Ovary (tissue), 9 donors: ENCODE data around the gene CERKL. TPM values are rescaled to one million over a fixed set of nuclear protein-coding genes. Genes with fewer than 3 reads are reported as not detected.

Experiments used
- DNase-seq, 5 donors: peaks; one replicate each; pipeline ENCODE4 v3.0.0-alpha.2; 2019 to 2020
- H3K27ac ChIP-seq, 2 donors: fragments of 200-600 bp; one replicate each; pipeline versions ENCODE4 v1.5.1 to v1.8.0; 2019 to 2022
- H3K27me3 ChIP-seq: fragments of 200-600 bp; one replicate; pipeline ENCODE4 v1.8.0; 2022
- H3K36me3 ChIP-seq: fragments of 200-600 bp; sonication (generic); one replicate; pipeline ENCODE4 v1.5.1; 2019
- H3K4me1 ChIP-seq: one replicate; pipeline ENCODE4 v1.8.1; 2013; ENCODE audit warnings: mild to moderate bottlenecking, moderate library complexity; ENCODE audit not compliant: insufficient read depth
- H3K4me3 ChIP-seq: fragments of 200-600 bp; sonication (generic); one replicate; pipeline ENCODE4 v1.5.1; 2017
- H3K9me3 ChIP-seq, 2 donors: fragments of 200-600 bp in 1 of 2; sonication (generic) in 1 of 2; one replicate each; pipeline versions ENCODE4 v1.5.1 to v1.8.1; 2013 to 2019; ENCODE audit warnings: mild to moderate bottlenecking in 1 of 2, moderate library complexity in 1 of 2
- EP300 ChIP-seq: sonication (generic); formaldehyde crosslinking; IDR thresholded peaks from one replicate; pipeline ENCODE4 v1.6.1; 2017; ENCODE audit warnings: antibody characterized with exemption
- POLR2A ChIP-seq: fragments of 450-650 bp; IDR thresholded peaks from one replicate; pipeline ENCODE4 v1.6.1; 2017; ENCODE audit warnings: antibody characterized with exemption, mild to moderate bottlenecking, moderate library complexity
- WGBS, 3 donors: extraction: QIAGEN DNeasy Blood & Tissue Kit in 1 of 3; methylation state at CpG; one replicate each; pipeline versions ENCODE4 v1.1.5 to v1.1.7; 2013 to 2017; 5-methylcytosine and 5-hydroxymethylcytosine counted together
- intact Hi-C, 4 donors: fragments of 100-400 bp; cut with DNase I; formaldehyde crosslinking; loops; one replicate each; pipeline versions ENCODE4 v1.11.0 to v1.15.1; 2022 to 2023
- polyA plus RNA-seq, 2 donors: library from polyadenylated mRNA; stranded (reverse); fragments of 200-250 nt in 1 of 2; fragments of 350-450 nt in 1 of 2; fragmentation: Illumina TruSeq in 1 of 2; extraction: RNeasy Lipid Tissue Mini Kit (QIAGEN cat#74804) in 1 of 2; gene quantifications; one replicate each; pipeline ENCODE4 v1.2.3, GENCODE V29; 2013 to 2014
- total RNA-seq, 7 donors: library from RNA; depleted of rRNA in 2 of 7; stranded (reverse); fragments of >200 nt in 2 of 7; fragmentation: NEBNext Ultra II Directional in 3 of 7; extraction: Animal tissue kit (Norgen Biotek cat#: 25700) in 3 of 7; gene quantifications; one replicate each; pipeline versions ENCODE4 v1.1.0 to v1.2.4, GENCODE V29; 2016 to 2023
- TF ChIP-seq, protein P1 (sequence below), 3 donors: fragments of 450-650 bp in 2 of 3; fragments of 200-600 bp in 1 of 3; IDR thresholded peaks; one replicate each; pipeline versions ENCODE4 v1.5.1 to v1.8.0; 2016 to 2022; ENCODE audit warnings: antibody characterized with exemption in 3 of 3, mild to moderate bottlenecking in 1 of 3
- donor health status: DM: no; HTN: no; CAD: no; lungs with moderate emphysema.
- donor health status: DM: no; HTN: no; CAD: no.
- donor health status: Bipolar disorder and iron deficiency.
- donor health status: DM: yes; HTN: yes; CAD: no.
- donor health status: DM: no; HTN: no; CAD: no.
- donor health status: DM: yes; HTN: yes; CAD: no.

Gene CERKL
- total and polyA plus RNA-seq, 9 donors: 0.11 to 6.5 (median 0.22) TPM; not detected in 2

GRCh38 chr2:181626671-181627070, 30.2 kb downstream of the CERKL start:
- DNase-seq: no peak
- H3K36me3 ChIP-seq: no peaks in the 10 kb centered on the region
- H3K9me3 ChIP-seq: no peaks in the 10 kb centered on the region
- intact Hi-C loops: no loop called here
- TF ChIP-seq EP300 (no peak), POLR2A (no peak)
- TF ChIP-seq, protein P1, sequence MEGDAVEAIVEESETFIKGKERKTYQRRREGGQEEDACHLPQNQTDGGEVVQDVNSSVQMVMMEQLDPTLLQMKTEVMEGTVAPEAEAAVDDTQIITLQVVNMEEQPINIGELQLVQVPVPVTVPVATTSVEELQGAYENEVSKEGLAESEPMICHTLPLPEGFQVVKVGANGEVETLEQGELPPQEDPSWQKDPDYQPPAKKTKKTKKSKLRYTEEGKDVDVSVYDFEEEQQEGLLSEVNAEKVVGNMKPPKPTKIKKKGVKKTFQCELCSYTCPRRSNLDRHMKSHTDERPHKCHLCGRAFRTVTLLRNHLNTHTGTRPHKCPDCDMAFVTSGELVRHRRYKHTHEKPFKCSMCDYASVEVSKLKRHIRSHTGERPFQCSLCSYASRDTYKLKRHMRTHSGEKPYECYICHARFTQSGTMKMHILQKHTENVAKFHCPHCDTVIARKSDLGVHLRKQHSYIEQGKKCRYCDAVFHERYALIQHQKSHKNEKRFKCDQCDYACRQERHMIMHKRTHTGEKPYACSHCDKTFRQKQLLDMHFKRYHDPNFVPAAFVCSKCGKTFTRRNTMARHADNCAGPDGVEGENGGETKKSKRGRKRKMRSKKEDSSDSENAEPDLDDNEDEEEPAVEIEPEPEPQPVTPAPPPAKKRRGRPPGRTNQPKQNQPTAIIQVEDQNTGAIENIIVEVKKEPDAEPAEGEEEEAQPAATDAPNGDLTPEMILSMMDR (IDR thresholded peaks at IDR 0.05): no peak
- H3K27me3 ChIP-seq: no peaks in the 10 kb centered on the region
- no peaks in the 10 kb centered on the region for H3K4me1 ChIP-seq
- H3K27ac ChIP-seq: no peak overlapping the region
- H3K4me3 ChIP-seq: no peak overlapping the region

DNA sequence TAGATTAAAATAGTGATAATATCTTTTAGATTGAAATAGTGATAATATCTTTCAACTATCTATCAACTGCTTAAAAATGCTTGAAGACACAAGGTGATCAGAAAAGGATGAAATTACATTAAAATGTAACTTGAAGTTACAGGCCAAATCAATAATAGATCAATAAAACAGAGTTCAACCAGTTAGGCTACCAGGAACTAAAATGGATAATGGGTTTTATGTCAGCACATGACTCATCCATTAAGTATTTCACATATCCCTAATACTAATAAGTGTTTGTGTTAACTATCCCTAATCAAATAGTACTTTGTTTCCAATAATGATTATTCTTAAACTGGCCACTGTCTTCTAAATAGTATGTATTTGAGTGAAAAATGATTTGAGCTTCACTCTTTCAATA, 33.7 kb downstream of the CERKL start:
- intact Hi-C loops: no loop called here
- H3K4me1 ChIP-seq: no peaks in the 10 kb centered on the region
- no peaks in the 10 kb centered on the region for H3K9me3 ChIP-seq
- H3K4me3 ChIP-seq: no peak overlapping the region
- no peak for TF ChIP-seq POLR2A
- no peak for TF ChIP-seq EP300
- TF ChIP-seq, protein P1 (IDR thresholded peaks at IDR 0.05): no peak
- H3K36me3 ChIP-seq: no peaks in the 10 kb centered on the region
- DNase-seq: no peak
- no peak overlapping the region for H3K27ac ChIP-seq
- H3K27me3 ChIP-seq: no peaks in the 10 kb centered on the region

- no peak for DNase-seq
- TF ChIP-seq, protein P1 (IDR thresholded peaks at IDR 0.05): no peak
- TF ChIP-seq EP300 (no peak), POLR2A (no peak)
- H3K36me3 ChIP-seq: no peaks in the 10 kb centered on the region
- no peaks in the 10 kb centered on the region for H3K9me3 ChIP-seq
- no peaks in the 10 kb centered on the region for H3K4me1 ChIP-seq
- H3K27me3 ChIP-seq: no peaks in the 10 kb centered on the region
- no peak overlapping the region for H3K27ac ChIP-seq
- WGBS, 3 donors: 80 to 83% (median 80%) methylated on average over 3 of the region's 3 CpGs
- H3K4me3 ChIP-seq: no peak overlapping the region
- intact Hi-C loops: no loop called here
Measured at GRCh38 chr2:181621779-181622490, 35.0 kb downstream of the CERKL start.

- TF ChIP-seq, protein P1 (IDR thresholded peaks at IDR 0.05): no peak
- TF ChIP-seq POLR2A (no peak), EP300 (no peak)
- H3K9me3 ChIP-seq: no peaks in the 10 kb centered on the region
- H3K4me1 ChIP-seq: no peaks in the 10 kb centered on the region
- H3K4me3 ChIP-seq: no peak overlapping the region
- H3K27ac ChIP-seq: no peak overlapping the region
- 79 to 88% (median 86%) methylated on average over 2 of the region's 2 CpGs for WGBS, 3 donors
- DNase-seq: no peak
- no peaks in the 10 kb centered on the region for H3K27me3 ChIP-seq
- no peaks in the 10 kb centered on the region for H3K36me3 ChIP-seq
- intact Hi-C loops: no loop called here
Measured at GRCh38 chr2:181619516-181619915, 37.4 kb downstream of the CERKL start.
